HG02840 (cell line): ENCODE measurements around the gene ZNF785.

Experiments used
- ATAC-seq: cut with Tn5 transposase; IDR thresholded peaks from one replicate; pipeline ENCODE4 v1.9.1; 2021; ENCODE audit warnings: mild to moderate bottlenecking, moderate library complexity, moderate number of reproducible peaks; ENCODE audit not compliant: unreplicated experiment, low FRiP score

The ZNF785 gene

DNA sequence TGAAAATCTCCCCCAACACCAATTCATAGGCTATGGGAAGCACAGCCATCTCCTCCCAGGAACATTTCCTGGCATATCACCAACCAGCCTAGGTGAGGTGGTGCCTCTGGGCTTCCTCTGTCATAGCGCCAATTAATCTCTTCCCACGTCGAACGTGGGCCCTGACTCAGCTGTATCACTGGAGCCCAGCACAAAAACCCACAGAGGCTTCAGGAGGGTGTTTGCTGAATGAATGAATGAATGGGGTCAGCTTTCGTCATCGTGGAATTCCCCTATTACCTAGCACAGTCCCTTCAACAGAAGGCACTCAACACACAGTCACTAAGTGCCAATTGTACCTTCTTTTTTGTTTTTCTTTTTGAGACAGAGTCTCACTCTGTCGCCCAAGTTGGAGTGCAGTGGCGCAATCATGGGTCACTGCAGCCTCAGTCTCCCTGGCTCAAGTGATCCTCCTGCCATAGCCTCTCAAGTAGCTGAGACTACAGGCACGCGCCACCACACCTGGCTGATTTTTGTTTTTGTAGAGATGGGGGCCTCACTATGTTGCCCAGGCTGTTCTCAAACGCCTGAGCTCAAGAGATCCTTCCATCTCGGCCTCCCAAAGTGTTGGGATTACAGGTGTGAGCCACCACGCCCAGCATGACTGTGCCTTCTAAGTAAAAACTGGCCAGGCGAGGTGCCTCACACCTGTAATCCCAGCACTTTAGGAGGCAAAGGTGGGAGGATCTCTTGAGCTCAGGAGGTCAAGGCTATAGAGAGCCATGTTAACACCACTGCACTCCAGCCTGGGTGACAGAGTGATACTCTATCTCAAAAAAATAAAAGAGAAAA is 18.1 kb downstream of the ZNF785 start:
- no peak for ATAC-seq

DNA sequence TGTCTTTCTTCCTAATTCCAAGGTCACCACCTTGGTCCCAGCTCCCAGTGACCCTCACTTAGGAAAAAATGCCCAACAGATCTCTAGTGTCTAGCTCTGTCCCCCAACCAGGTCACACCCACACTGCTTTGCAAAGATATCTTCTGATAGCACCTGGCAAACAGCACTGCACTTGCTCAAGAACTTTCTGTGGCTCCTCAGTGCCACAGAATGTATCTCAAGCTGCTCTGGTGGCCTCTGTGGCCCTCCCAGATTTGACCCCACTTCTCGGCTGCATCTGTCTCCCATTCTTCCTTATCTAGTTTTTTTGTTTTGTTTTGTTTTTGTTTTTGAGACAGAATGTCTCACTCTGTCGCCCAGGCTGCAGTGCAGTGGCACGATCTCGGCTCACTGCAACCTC is 19.0 kb downstream of the ZNF785 start:
- ATAC-seq: no peak

DNA sequence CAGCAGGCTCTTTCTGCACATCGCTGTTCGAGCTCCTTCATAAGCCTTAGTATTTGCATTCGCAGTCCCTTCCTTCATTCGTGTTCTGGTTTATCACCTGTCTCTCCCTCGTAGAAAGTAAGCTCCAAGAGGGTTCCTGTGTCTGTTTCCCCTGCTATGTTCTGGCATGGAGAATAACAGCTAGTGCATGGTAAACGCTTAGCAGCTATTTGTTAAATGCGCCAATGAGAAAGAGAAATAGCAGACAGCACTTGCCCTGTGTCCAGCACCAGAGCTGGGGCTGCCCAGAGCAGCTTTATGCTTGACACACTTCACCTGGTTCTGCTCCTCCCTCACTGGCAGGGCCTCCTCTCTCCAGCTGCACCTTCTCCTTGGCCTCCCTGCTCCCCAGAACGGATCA is 19.5 kb downstream of the ZNF785 start:
- no peak for ATAC-seq

DNA sequence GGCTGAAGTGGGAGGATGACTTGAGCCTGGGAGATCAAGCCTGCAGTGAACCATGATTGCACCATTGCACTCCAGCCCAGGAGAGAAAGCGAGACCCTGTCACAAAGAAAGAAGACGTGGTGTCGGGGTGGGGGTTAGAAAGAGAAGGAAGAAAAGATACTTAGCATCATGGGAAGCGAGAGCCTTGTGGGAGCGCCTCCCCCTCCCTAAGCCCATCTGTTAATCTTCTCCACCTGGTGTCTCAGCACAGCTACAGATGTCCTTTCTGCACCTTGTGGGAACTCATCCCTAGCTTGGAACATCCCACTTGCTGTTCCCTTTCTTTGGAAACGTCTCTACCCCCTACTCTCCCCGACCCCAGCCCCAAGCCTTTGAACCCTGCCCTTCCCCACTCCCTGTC is 20.0 kb downstream of the ZNF785 start:
- ATAC-seq: no peak

DNA sequence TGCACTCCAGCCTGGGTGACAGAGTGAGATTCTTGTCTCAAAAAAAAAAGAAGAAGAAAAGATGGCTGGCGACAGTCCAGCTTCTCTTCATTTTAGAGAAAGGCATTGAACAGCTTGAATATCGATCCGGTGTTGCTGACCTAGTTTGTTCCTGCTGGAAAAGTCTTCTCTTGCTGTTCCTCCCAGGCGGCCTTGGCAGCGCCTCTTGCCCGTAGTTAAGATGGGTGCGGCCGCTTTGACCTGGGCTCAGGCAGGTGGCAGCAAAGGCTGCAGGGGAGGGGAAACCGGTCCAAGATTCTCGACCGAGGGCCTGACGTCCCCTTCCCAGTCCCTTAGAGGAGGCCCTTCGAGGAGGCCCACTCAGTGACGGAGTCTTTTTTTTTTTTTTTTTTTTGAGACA is 23.5 kb downstream of the ZNF785 start:
- no peak for ATAC-seq

DNA sequence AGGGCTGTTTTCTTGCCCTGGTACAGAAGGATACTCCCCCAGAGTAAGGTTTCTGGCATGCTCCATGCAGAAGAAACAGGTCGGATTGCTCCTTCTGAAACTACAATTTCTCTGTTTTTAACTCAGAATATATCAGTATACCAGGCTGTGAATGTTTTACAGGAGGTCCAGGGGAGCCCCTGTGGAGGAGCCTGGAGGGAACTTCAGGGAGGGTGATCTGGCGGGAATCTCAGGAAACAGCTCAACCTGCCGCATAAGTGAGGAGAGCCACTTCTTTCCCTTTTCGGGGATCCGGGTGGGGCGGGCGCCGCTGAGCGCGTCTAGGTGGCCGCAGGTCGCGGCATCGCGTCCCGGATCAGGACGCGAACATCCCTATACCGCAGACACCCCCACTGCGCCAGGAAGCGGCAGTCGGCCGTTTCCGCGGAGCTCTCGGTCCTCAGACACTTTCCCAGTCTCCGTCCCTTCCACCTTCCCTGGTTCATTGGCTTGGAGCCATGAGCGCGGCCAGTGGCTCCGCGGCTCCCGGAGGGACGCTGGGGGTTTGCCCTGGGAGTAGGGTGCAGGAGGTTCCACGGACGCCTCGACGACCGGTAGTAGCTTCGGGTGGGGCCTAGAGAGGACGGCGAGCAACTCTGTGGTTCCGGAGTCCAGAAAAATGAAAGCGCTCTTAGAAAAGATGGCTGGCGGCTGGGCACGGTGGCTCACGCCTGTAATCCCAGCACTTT is 24.2 kb downstream of the ZNF785 start:
- ATAC-seq: no peak

DNA sequence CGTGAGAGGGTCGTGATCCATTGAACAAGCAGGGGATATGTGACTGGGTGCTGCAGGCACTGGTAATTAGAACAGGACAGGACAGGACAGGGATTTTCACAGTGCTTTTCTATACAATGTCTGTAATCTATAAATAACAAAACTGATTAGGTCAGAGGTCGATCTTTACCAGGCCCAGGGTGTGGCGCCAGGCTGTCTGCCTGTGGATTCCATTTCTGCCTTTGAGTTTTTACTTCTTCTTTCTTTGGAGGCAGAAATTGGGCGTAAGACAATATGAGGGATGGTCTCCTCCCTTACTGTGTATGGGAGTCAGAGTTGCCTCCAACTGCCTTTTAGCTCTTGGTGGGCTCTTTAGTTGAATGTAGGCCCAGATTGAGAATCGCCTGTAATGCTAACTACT is 25.8 kb downstream of the ZNF785 start:
- no peak for ATAC-seq

DNA sequence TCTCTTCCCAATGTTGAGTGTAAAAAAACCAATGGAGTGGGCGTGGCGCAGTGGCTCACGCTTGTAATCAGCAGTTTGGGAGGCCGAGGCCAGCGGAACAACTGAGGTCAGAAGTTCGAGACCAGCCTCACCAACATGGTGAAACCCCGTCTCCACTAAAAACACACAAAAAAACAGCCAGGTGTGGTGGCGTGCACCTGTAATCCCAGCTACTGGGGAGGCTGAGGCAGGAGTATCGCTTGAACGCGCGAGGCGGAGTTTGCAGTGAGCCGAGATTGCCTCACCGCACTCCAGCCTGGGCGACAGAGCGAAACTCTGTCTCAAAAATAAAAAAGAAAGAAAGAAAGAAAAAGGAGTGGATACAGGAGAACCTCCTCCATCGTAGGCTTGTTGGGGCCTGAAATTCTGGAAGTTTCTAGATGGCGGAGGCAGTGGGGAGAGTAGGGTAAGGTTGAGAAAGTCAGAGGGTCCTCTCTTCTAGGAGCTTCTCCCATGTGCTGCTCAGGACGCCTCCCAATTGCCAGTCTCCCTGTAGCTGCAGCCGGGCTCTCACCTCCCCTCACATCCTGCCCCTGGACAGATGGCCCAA is 26.6 kb downstream of the ZNF785 start:
- ATAC-seq: peak; percentile 3

DNA sequence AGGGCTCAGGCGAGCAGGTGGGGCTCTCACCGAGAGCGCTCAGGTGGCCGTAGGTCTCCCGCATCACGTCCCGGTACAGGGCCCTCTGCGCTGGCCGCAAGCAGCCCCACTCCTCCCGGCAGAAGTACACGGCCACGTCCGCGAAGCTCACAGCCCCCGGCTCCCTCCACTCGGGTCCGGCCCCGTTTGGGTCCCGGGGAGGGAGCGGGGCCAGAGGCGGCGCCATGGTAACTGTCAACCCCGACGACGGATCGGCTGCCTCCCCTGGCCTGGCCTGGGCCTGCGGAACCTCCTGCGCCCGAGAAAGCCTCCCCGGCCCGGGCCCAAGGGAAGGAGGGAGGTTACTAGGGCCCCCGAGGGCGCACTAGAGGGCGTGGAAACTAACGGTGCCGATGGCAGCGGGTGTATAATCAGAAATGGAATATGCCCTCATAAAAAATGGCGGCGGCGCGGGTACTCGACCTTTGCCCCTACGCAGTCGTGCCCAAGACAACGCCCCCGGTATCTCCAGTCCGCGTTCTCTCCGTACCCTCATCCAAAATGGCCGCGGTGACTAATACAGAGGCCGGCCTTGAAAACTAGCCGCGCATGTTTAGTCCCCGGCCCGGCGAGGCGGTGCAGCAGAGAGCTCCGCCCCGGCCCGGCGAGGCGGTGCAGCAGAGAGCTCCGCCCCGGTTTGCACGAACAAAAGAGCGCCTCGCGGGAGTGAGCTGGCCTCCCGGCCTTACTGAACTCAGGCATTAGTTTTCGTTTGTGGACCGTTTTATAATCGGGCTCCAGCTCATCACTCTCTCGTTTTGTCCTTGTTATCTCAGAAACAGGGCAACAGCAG is 27.3 kb downstream of the ZNF785 start, which contains the start of gene ZNF764:
Gene ZNF764 (minus strand): TSS at position 418 of the 832 bp plus-strand sequence. CDS start 192 bp downstream, at position 226.
- ATAC-seq: peak; percentile 75

DNA sequence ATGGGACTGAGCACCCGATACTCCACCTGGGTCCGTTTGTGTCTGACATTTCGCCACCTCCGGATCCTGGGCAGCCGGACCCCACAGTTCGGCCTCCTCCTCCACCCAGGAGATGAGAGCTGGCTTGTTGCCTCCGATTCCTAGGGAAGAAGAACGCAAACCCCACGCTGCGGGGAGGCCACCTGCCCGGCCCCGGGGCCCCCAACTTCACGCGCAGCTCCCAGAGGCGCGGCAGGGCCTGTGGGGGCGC is 27.9 kb downstream of the ZNF785 start:
- peak; percentile 20 for ATAC-seq

DNA sequence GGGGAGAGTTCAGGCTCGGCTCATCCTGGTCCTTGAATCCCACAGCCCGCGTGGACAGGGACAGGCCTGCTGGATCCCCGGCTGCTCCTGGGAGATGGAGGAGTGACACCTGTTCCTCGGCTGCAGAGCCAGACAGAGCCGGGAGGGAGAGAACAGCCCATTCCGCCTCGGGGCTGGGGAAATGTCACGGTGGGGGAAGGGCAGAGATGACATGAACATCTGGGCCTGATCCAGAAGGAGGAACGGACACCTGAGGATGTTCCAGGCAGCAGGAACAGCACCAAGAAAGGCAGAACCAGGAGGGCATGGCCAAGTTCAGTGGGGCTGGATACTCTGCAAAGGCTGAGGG is 29.4 kb downstream of the ZNF785 start:
- ATAC-seq: no peak

DNA sequence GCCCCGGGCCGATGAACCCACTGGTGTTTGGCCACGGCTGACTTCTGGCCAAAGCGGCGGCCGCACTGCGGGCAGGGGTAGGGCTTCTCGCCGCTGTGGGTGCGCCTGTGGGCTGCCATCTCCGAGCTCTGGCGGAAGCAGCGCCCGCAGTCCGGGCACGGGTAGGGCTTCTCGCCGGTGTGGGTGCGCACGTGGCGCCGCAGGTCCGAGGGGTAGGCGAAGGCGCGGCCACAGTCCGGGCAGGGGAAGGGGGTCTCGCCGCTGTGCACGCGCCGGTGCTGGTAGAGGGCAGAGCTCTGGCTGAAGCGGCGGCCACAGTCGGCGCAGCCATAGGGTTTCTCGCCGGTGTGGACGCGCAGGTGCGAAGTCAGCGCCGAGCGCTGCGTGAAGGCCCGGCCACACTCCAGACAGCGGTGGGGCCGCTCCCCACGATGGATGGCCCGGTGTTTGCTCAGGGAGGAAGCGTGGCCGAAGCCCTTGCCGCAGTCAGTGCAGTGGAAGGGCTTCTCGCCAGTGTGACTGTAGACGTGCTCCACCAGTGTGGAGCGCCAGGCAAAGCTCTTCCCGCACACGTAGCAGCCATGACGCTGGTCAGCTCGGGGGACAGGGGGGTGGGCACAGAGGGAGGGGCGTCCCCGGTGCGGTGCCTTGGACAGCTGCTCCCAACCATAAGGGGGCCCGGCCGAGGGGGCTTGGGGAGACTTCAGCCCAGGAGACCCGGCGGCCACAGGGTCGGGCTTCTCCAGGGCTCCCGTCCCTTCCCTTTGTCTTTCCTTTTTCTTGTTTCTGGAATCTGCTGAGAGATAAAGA is 30.0 kb downstream of the ZNF785 start:
- no peak for ATAC-seq

DNA sequence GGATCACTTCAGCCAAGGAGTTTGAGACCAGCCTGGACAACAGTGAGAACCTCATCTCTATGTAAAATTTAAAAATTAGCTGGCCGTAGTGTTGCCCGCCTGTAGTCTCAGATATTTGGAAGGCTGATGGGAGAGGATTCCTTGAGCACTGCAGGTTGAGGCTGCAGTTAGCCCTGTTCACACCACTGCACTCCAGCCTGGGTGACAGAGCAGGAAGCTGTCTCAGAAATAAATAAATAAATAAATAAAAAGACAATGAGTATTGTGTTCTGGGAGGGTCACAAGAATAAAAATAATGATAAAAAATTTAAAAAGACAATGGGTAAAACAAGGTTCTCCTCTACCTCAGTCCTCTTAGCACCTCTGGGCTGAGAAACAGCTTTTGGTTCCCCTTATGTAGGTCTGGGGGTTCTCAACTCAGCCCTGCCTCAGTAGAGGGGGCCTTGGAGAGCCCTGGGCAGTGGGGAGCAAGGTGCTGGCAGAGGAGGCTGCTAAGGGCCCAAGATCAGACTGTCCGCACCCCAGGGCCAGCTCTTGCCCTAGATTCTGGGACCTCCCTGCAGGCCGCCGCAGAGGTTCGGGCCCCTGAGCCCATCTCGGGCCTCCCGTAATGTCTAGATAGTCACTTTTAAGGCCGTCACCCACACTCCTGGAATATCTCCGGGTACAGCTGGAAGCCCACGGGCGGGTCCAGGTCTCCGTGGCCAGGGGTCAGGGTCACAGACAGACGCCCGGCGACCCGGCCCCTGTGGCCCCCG is 30.8 kb downstream of the ZNF785 start:
- no peak for ATAC-seq

DNA sequence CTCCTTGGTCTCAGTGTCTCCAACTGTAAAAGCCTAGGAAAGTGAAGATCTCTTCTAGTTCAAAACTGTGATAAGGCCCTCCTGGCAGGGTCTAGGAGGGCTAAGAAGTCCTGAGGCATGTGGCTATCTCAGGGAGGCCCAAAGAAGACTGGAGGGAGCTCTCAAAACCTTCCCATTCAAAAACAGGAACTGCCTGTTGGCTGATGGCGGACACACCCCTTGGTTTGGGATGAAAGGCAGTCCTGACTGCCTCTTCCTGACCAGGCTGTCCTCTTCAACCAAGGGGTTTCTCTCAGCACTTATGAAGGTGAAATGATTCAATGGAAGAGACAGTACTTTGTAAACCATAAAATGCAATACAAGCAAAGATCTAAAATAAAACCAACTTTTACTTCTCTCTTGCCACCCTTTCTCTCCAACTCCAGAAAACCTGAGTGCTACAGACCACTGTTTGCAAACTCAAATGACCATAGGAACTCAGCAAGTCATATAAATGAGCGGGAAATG is 32.1 kb downstream of the ZNF785 start:
- no peak for ATAC-seq

DNA sequence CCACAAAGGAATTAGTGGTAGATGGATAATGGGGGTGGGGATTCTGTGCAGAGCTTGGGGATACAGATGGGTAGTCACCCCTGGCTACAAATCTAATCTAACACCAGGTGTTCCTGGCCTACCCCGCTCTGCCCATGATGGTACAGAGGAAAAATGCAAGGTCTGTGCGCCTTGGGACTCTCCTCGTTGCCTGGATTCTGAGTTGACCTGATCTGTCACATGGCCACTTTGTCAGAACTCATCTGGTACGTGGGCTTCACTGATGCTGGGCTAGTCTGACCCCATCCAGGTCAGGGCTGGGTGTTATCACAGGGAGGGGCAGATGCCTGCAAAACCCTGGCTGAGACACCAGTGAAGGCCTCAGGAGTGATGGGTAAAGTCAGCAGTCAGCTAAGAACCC is 32.5 kb downstream of the ZNF785 start:
- ATAC-seq: no peak

DNA sequence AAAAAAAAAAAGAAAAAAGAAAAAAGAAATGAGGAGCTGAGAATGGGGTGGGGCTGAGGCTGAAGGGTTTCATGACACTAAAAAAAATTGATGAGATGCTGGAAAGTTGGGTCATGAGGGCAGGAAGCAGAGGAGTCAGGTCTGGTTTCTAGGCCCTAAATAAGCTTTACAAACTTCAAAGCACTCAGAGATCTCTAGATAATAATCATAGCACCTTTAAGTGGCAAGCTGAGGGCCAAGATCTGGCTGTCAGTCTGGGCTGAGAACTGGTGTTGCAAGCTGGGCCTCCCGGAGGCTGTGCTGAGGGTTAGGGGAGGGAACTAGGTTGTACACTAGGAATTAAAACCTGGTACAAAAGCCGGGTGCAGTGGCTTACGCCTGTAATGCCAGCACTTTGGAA is 33.7 kb downstream of the ZNF785 start:
- no peak for ATAC-seq

DNA sequence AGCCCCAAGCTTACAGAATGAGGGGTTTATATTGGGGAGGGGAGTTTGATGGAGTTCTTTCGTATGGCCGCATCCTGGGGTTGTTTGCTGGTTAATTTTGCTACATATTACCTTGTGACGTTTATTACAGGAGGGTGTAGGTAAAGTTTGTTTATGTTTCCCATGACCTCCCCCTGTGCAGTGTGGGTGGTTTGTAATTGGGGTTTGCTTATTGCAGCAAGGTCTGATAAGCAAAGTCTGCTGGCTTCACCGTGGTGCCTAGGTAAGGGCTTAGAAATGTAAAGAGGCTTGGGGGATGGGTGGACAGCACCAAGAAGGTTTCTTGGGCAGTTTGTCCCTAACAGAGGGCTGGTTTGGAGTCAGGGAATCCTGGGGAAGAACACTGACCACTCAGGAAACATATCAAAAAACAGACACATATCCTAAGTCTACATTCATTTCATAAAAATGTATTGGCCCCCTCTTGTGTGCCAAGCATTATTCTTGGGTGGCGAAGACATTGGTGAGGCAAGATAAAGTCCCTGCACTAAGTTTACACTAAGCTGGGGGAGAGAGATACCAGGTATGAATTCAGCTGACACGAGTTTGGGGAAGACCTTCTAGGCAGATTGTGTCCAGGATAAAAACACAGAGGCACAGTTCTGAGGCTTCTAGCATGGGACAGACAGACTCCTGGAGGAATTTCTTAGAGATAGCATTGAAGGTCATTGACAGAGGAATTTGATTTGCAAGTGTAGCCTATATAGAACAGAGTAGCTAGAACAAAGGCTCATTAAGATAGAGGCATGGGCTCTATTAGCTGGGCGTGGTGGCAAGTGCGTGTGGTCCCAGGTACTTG is 36.9 kb downstream of the ZNF785 start:
- no peak for ATAC-seq

DNA sequence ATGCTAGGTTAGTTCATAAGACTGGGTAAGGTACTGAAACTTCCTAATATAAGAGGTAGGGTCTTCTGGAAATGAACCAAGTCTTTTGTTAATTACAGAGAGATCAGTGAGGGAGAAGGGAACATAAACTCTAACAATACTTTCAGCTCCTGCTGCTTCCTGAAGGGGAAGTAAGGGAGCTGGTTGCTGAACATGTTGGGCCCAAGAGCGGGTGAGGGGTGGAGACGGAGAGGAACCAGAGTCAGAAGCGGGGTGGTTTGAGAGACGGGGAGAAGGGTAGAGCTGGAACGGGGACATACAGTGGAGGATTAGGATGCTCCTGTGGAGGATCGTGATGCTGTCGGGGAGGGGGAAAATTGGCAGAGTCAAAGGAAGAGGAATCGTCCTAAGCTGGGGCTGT is 39.4 kb downstream of the ZNF785 start:
- ATAC-seq: no peak
